ENCODE data around the gene RAB27B.

DNA sequence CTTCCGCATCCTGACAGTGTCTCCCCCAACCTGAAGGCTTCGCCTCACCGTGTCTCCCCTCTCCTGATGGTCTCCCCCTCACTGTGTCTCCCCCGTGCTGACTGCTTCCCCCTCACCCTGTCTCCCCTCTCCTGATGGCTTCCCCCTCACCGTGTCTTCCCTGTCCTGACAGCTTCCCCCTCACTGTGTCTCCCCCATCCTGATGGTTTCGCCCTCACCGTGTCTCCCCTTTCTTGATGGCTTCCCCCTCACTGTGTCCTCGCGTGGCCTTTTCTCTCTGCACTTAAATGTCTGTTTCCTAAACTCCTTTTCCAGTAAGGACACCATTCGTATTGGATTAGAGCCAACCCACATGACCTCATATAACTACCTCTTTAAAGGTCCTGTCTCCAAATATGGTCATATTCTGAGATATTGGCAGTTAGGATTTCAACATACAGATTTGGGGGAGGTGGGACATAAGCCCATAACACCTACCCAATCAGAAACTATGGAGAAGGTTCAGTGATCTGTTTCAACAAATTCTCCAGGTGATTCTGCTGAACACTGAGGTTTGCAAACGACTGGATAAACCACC, 47.9 kb upstream of the RAB27B start:
- TF ChIP-seq CTCF (IDR thresholded peaks at IDR 0.05) (no peak), POLR2AphosphoS5 (IDR thresholded peaks at IDR 0.05; ENCODE audit: insufficient read depth in 1 of 2, low read depth in 1 of 2) (no peak)

Data from vagina (tissue), 2 donors.